OCI-LY7 (cell line): Measurements from ENCODE around the gene GRM4. TPM values are rescaled to one million over a fixed set of nuclear protein-coding genes. Genes with fewer than 3 reads are reported as not detected.

Experiments
- BruUV-seq: library from RNA; stranded (reverse); fragments of 400-500 nt; replicated peaks from 2 replicates; lab custom pipeline; 2021; lab: Mats Ljungman, UMichigan
- CTCF ChIA-PET: fragments of 300-600 bp; sonication (Branson Sonifier 250); formaldehyde crosslinking; loops from one replicate; lab custom pipeline; 2022; ENCODE audit warnings: antibody characterized with exemption; ENCODE audit not compliant: unreplicated experiment; lab: Charles Lee
- POLR2A ChIA-PET: fragments of 300-600 bp; sonication (Branson Sonifier 250); formaldehyde crosslinking; loops from one replicate; lab custom pipeline; 2022; ENCODE audit warnings: antibody characterized with exemption; lab: Charles Lee
- DNase-seq: peaks from one replicate; pipeline ENCODE4 v3.0.0-alpha.2; 2015; ENCODE audit warnings: low spot score
- H2AFZ ChIP-seq: fragments of 200-600 bp; sonication (generic), shearing (Covaris generic); 2 replicates; pipeline ENCODE4 v1.6.1; 2014; ENCODE audit warnings: mild to moderate bottlenecking, antibody characterized with exemption, low read length, moderate library complexity
- H3K27ac ChIP-seq: fragments of 200-600 bp; sonication (generic); 2 replicates; pipeline ENCODE4 v1.5.1; 2014; ENCODE audit warnings: mixed run types, low read depth, mild to moderate bottlenecking, moderate library complexity, low read length, inconsistent platforms; ENCODE audit not compliant: poor library complexity, severe bottlenecking
- H3K36me3 ChIP-seq: fragments of 200-600 bp; sonication (generic); 2 replicates; pipeline ENCODE4 v1.6.1; 2014; ENCODE audit warnings: mild to moderate bottlenecking, antibody characterized with exemption, low read length, moderate library complexity, mixed read lengths; ENCODE audit not compliant: insufficient read depth
- H3K4me1 ChIP-seq: fragments of 200-600 bp; sonication (generic); 2 replicates; pipeline ENCODE4 v1.5.1; 2014; ENCODE audit warnings: mild to moderate bottlenecking, low read length; ENCODE audit not compliant: insufficient read depth, poor library complexity, severe bottlenecking
- H3K4me2 ChIP-seq: fragments of 200-600 bp; sonication (generic); 2 replicates; pipeline ENCODE4 v1.6.1; 2014; ENCODE audit warnings: mild to moderate bottlenecking, low read length
- H3K4me3 ChIP-seq: fragments of 200-600 bp; sonication (generic); 2 replicates; pipeline ENCODE4 v1.5.1; 2014; ENCODE audit warnings: mild to moderate bottlenecking, low read depth, low read length; ENCODE audit not compliant: poor library complexity, severe bottlenecking
- H3K79me2 ChIP-seq: fragments of 200-600 bp; sonication (generic); 2 replicates; pipeline ENCODE4 v1.6.1; 2016; ENCODE audit warnings: low read depth, mild to moderate bottlenecking, low read length, moderate library complexity, mixed read lengths; ENCODE audit not compliant: insufficient read depth
- H3K9me2 ChIP-seq: fragments of 200-600 bp; sonication (generic); 2 replicates; pipeline ENCODE4 v1.6.1; 2016; ENCODE audit warnings: mild to moderate bottlenecking, low read length, mixed read lengths; ENCODE audit not compliant: insufficient read depth
- H3K9me3 ChIP-seq: fragments of 200-600 bp; sonication (generic); 2 replicates; pipeline ENCODE4 v1.6.1; 2014; ENCODE audit warnings: mild to moderate bottlenecking, mixed run types, low read length, mixed read lengths
- H4K20me1 ChIP-seq: fragments of 200-600 bp; sonication (generic); 2 replicates; pipeline ENCODE4 v1.6.1; 2014; ENCODE audit warnings: mild to moderate bottlenecking, antibody characterized with exemption, low read length, moderate library complexity, mixed read lengths; ENCODE audit not compliant: insufficient read depth
- CTCF ChIP-seq: fragments of 200-600 bp; sonication (generic); conservative IDR thresholded peaks from 2 replicates; pipeline ENCODE4 v1.5.1; 2014; ENCODE audit warnings: mild to moderate bottlenecking, antibody characterized with exemption, low read length, moderate library complexity, mixed read lengths
- EZH2phosphoT487 ChIP-seq: fragments of 200-600 bp; sonication (generic); IDR thresholded peaks from 2 replicates; pipeline ENCODE4 v1.6.1; 2018; ENCODE audit warnings: low read depth, borderline replicate concordance, mild to moderate bottlenecking, mixed run types, antibody characterized with exemption, low read length, moderate library complexity, mixed read lengths
- intact Hi-C: fragments of 100-400 bp; cut with micrococcal nuclease; formaldehyde crosslinking; loops from one replicate; pipeline ENCODE4 v1.10.0; 2022; ENCODE audit not compliant: unreplicated experiment
- total RNA-seq, 2 experiments: library from RNA; depleted of rRNA in 1 of 2; stranded (reverse); fragments of >200 nt in 1 of 2; shearing (Covaris generic) in 1 of 2; gene quantifications; 2 replicates each; pipeline ENCODE4 v1.2.3, GENCODE V29; 2014 to 2022

Gene GRM4
- total RNA-seq, 2 experiments from 2014 or later = 0.73 to 1.3 TPM

GRCh38 chr6:34120953-34121675 is 24.8 kb downstream of the GRM4 start:
- H3K27ac ChIP-seq = no peak overlapping the region
- BruUV-seq = no TSS peak
- H3K4me1 ChIP-seq = no peaks in the 10 kb centered on the region
- no peaks in the 10 kb centered on the region for H3K79me2 ChIP-seq
- TF ChIP-seq CTCF (no peak), EZH2phosphoT487 (no peak)
- no peak overlapping the region for H3K4me2 ChIP-seq
- H3K9me3 ChIP-seq = no peaks in the 10 kb centered on the region
- H3K4me3 ChIP-seq = no peak overlapping the region
- POLR2A ChIA-PET = interaction anchor here (0.6 kb wide), 1 partner anchor 128 kb away, joined by 3 read pairs; no protein-coding TSS in a partner anchor
- no peaks in the 10 kb centered on the region for H3K36me3 ChIP-seq
- H3K9me2 ChIP-seq = no peaks in the 10 kb centered on the region
- H2AFZ ChIP-seq = no peak overlapping the region
- CTCF ChIA-PET = no interaction called here
- no peak for DNase-seq
- H4K20me1 ChIP-seq = no peaks in the 10 kb centered on the region
- intact Hi-C loops = no loop called here

GRCh38 chr6:34115915-34116314 is 30.0 kb downstream of the GRM4 start:
- H3K4me1 ChIP-seq = no peaks in the 10 kb centered on the region
- H2AFZ ChIP-seq = no peak overlapping the region
- no peaks in the 10 kb centered on the region for H4K20me1 ChIP-seq
- no TSS peak for BruUV-seq
- H3K4me3 ChIP-seq = no peak overlapping the region
- ChIA-PET POLR2A (no interaction called here), CTCF (no interaction called here)
- H3K9me3 ChIP-seq = no peaks in the 10 kb centered on the region
- intact Hi-C loops = no loop called here
- H3K36me3 ChIP-seq = no peaks in the 10 kb centered on the region
- no peak for DNase-seq
- TF ChIP-seq EZH2phosphoT487 (no peak), CTCF (no peak)
- no peak overlapping the region for H3K27ac ChIP-seq
- no peak overlapping the region for H3K4me2 ChIP-seq
- H3K9me2 ChIP-seq = no peaks in the 10 kb centered on the region
- H3K79me2 ChIP-seq = no peaks in the 10 kb centered on the region

- Histone ChIP-seq H4K20me1 (no peaks in the 10 kb centered on the region), H3K27ac (no peak overlapping the region), H3K4me3 (no peak overlapping the region), H2AFZ (no peak overlapping the region), H3K4me1 (no peaks in the 10 kb centered on the region), H3K9me2 (no peaks in the 10 kb centered on the region), H3K79me2 (no peaks in the 10 kb centered on the region), H3K4me2 (no peak overlapping the region), H3K9me3 (no peaks in the 10 kb centered on the region), H3K36me3 (no peaks in the 10 kb centered on the region)
- TF ChIP-seq EZH2phosphoT487 (no peak), CTCF (no peak)
- POLR2A ChIA-PET = interaction anchor here (0.5 kb wide), 1 partner anchor 121 kb away, joined by 3 read pairs; the partner anchor contains the start of gene HMGA1
- intact Hi-C loops = no loop called here
- DNase-seq = peak; percentile 43
- CTCF ChIA-PET = no interaction called here
- BruUV-seq = no TSS peak
These were observed 30.5 kb downstream of the GRM4 start for GRCh38 chr6:34115403-34115795.
